HL-60 (cell line): Measurements from ENCODE around the gene TMEM135.
"Not testable (repeated sequence)": the region's sequence is repeated elsewhere in the genome, so short reads cannot be mapped to it uniquely, and the experiment has no call there.

Experiments
- DNase-seq, 2 experiments: peaks; one replicate each; pipeline ENCODE4 v3.0.0-alpha.2; 2010 to 2020; ENCODE audit warnings: low read depth in 1 of 2, low spot score in 1 of 2
- H3K27ac ChIP-seq: fragments of 250-450 bp; sonication (Bioruptor Pico); replicated peaks from 2 replicates; pipeline ENCODE4 v1.5.1; 2020; ENCODE audit warnings: mild to moderate bottlenecking, moderate library complexity
- H3K27me3 ChIP-seq: fragments of 250-450 bp; sonication (Bioruptor Pico); 2 replicates; pipeline ENCODE4 v1.5.1; 2021; ENCODE audit warnings: mild to moderate bottlenecking, moderate library complexity; ENCODE audit not compliant: insufficient read depth, poor library complexity, severe bottlenecking
- H3K4me3 ChIP-seq: replicated peaks from 2 replicates; pipeline ENCODE4 v1.5.1; 2011; ENCODE audit warnings: mild to moderate bottlenecking, control low read depth, low read length; ENCODE audit not compliant: insufficient read depth
- GABPA ChIP-seq: IDR thresholded peaks from 2 replicates; pipeline ENCODE4 v1.6.1; 2012; ENCODE audit warnings: low read depth
- POLR2AphosphoS5 ChIP-seq: IDR thresholded peaks from 2 replicates; pipeline ENCODE4 v1.6.1; 2012; ENCODE audit warnings: low read depth
- SPI1 ChIP-seq: IDR thresholded peaks from 2 replicates; pipeline ENCODE4 v1.6.1; 2012; ENCODE audit warnings: low read depth, mild to moderate bottlenecking, borderline replicate concordance
- TF ChIP-seq, protein P1 (sequence below): IDR thresholded peaks from one replicate; pipeline ENCODE4 v1.5.1; 2011; ENCODE audit warnings: low read length, control low read depth, inconsistent platforms; ENCODE audit not compliant: insufficient read depth
- TF ChIP-seq, protein P2 (sequence below): IDR thresholded peaks from 2 replicates; pipeline ENCODE4 v1.6.1; 2012; ENCODE audit warnings: low read depth; ENCODE audit not compliant: insufficient replicate concordance

Gene TMEM135

GRCh38 chr11:87265132-87265531, 227.4 kb downstream of the TMEM135 start:
- Histone ChIP-seq H3K27me3 (no peaks in the 10 kb centered on the region), H3K4me3 (no peak overlapping the region), H3K27ac (no peak overlapping the region)
- TF ChIP-seq GABPA (no peak), POLR2AphosphoS5 (no peak)
- no peak for DNase-seq

- no peak overlapping the region for H3K4me3 ChIP-seq
Observed at GRCh38 chr11:87265979-87266378, 228.2 kb downstream of the TMEM135 start.

DNA sequence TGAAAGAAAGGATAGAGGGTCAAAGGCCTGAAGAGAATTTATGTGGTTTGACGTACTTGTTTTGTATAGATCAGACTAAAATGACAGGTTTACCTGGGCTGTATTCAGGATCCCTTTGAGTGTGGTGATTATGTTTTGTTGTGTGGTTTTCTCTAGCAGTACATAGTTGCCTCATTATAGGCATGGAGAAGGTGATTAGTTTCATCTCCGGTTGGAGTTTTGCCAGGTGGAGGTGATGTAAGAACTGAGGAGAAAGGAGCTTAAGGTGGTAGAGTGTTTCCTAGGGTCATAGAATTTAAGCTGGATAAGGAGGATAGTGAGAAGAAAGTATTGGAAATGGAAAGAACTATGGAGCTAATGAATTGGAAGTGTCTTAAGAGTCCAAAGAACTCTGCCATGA, 229.0 kb downstream of the TMEM135 start:
- H3K27ac ChIP-seq: no peak overlapping the region
- H3K4me3 ChIP-seq: no peak overlapping the region
- TF ChIP-seq POLR2AphosphoS5 (no peak), SPI1 (no peak), GABPA (no peak)
- TF ChIP-seq, protein P1, sequence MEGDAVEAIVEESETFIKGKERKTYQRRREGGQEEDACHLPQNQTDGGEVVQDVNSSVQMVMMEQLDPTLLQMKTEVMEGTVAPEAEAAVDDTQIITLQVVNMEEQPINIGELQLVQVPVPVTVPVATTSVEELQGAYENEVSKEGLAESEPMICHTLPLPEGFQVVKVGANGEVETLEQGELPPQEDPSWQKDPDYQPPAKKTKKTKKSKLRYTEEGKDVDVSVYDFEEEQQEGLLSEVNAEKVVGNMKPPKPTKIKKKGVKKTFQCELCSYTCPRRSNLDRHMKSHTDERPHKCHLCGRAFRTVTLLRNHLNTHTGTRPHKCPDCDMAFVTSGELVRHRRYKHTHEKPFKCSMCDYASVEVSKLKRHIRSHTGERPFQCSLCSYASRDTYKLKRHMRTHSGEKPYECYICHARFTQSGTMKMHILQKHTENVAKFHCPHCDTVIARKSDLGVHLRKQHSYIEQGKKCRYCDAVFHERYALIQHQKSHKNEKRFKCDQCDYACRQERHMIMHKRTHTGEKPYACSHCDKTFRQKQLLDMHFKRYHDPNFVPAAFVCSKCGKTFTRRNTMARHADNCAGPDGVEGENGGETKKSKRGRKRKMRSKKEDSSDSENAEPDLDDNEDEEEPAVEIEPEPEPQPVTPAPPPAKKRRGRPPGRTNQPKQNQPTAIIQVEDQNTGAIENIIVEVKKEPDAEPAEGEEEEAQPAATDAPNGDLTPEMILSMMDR: no peak
- TF ChIP-seq, protein P2, sequence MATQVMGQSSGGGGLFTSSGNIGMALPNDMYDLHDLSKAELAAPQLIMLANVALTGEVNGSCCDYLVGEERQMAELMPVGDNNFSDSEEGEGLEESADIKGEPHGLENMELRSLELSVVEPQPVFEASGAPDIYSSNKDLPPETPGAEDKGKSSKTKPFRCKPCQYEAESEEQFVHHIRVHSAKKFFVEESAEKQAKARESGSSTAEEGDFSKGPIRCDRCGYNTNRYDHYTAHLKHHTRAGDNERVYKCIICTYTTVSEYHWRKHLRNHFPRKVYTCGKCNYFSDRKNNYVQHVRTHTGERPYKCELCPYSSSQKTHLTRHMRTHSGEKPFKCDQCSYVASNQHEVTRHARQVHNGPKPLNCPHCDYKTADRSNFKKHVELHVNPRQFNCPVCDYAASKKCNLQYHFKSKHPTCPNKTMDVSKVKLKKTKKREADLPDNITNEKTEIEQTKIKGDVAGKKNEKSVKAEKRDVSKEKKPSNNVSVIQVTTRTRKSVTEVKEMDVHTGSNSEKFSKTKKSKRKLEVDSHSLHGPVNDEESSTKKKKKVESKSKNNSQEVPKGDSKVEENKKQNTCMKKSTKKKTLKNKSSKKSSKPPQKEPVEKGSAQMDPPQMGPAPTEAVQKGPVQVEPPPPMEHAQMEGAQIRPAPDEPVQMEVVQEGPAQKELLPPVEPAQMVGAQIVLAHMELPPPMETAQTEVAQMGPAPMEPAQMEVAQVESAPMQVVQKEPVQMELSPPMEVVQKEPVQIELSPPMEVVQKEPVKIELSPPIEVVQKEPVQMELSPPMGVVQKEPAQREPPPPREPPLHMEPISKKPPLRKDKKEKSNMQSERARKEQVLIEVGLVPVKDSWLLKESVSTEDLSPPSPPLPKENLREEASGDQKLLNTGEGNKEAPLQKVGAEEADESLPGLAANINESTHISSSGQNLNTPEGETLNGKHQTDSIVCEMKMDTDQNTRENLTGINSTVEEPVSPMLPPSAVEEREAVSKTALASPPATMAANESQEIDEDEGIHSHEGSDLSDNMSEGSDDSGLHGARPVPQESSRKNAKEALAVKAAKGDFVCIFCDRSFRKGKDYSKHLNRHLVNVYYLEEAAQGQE: no peak
- no peaks in the 10 kb centered on the region for H3K27me3 ChIP-seq
- peak; percentile 9 to 21 for DNase-seq

More at GRCh38 chr11:87265979-87266378, 228.2 kb downstream of the TMEM135 start:
- no peaks in the 10 kb centered on the region for H3K27me3 ChIP-seq
- no peak for DNase-seq
- no peak overlapping the region for H3K27ac ChIP-seq
- TF ChIP-seq SPI1: no peak
- TF ChIP-seq, protein P1: no peak
- TF ChIP-seq GABPA: no peak
- no peak for TF ChIP-seq POLR2AphosphoS5
- TF ChIP-seq, protein P2: no peak

- H3K27me3 ChIP-seq, DNase-seq, H3K4me3 ChIP-seq, H3K27ac ChIP-seq: not testable (repeated sequence)
Observed at GRCh38 chr11:87271951-87272350, 234.2 kb downstream of the TMEM135 start.

GRCh38 chr11:87275176-87275575, 237.4 kb downstream of the TMEM135 start:
- no peak for DNase-seq
- TF ChIP-seq, protein P2: no peak
- no peak for TF ChIP-seq SPI1
- no peak for TF ChIP-seq POLR2AphosphoS5
- TF ChIP-seq GABPA: no peak
- TF ChIP-seq, protein P1: no peak
- no peak overlapping the region for H3K27ac ChIP-seq

More at GRCh38 chr11:87275176-87275575, 237.4 kb downstream of the TMEM135 start:
- no peaks in the 10 kb centered on the region for H3K27me3 ChIP-seq
- H3K4me3 ChIP-seq: no peak overlapping the region
